PC-3 (cell line): ENCODE measurements around the gene MYO3B.

Source experiments
- CTCF ChIP-seq: fragments of 300-600 bp; sonication (generic); conservative IDR thresholded peaks from 2 replicates; pipeline ENCODE4 v1.5.1; 2017; ENCODE audit warnings: antibody characterized with exemption, low read depth, mild to moderate bottlenecking, low read length
- EZH2 ChIP-seq: fragments of 300-600 bp; sonication (generic); IDR thresholded peaks from one replicate; pipeline ENCODE4 v1.6.1; 2017; ENCODE audit warnings: antibody characterized with exemption, mild to moderate bottlenecking, low read length; ENCODE audit not compliant: unreplicated experiment
- EZH2phosphoT487 ChIP-seq: fragments of 300-600 bp; sonication (generic); IDR thresholded peaks from 2 replicates; pipeline ENCODE4 v1.6.1; 2018; ENCODE audit warnings: mild to moderate bottlenecking, antibody characterized with exemption, low read length, borderline replicate concordance

GRCh38 chr2:170524828-170525565 lies 347.1 kb downstream of the MYO3B start:
- TF ChIP-seq CTCF (no peak), EZH2 (no peak), EZH2phosphoT487 (no peak)
